ENCODE results near the gene STEAP2. TPM values are rescaled to one million over a fixed set of nuclear protein-coding genes. Genes with fewer than 3 reads are reported as not detected.
"Not testable (repeated sequence)": the region's sequence is repeated elsewhere in the genome, so short reads cannot be mapped to it uniquely, and the experiment has no call there.

Gene STEAP2
- polyA plus RNA-seq, 1 donor = 2.6 TPM

DNA sequence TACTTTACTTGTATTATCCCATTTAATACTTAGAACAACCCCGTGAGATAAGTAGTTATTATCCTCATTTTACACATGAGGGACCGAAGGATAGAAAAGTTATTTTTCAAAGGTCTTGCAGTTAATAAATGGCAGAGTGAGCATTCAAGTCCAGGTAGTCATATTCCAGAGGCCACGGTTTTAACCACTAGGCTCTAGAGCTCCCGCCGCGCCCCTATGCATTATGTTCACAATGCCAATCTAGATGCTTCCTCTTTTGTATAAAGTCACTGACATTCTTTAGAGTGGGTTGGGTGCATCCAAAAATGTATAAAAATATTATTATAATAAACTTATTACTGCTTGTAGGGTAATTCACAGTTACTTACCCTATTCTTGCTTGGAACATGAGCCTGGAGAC lies 22.0 kb downstream of the STEAP2 start:
- DNase-seq (ENCODE audit: low read depth) = no peak

DNA sequence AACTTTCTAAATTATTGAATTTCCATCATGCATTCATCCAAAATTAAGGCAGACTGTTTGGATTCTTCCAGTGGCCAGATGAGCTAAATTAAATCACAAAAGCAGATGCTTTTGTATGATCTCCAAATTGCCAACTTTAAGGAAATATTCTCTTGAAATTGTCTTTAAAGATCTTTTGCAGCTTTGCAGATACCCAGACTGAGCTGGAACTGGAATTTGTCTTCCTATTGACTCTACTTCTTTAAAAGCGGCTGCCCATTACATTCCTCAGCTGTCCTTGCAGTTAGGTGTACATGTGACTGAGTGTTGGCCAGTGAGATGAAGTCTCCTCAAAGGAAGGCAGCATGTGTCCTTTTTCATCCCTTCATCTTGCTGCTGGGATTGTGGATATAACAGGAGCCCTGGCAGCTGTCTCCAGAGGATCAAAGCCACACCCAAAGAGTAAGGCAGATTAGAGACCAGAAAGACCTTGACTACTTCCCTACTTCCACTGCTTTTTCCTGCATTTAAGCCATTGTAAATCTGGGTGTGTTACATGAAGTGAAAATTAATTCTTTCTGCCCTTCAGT lies 25.3 kb downstream of the STEAP2 start:
- DNase-seq (ENCODE audit: low read depth) = no peak

GRCh38 chr7:90238022-90238421 lies 26.5 kb downstream of the STEAP2 start:
- no peak for DNase-seq (ENCODE audit: low read depth)

DNA sequence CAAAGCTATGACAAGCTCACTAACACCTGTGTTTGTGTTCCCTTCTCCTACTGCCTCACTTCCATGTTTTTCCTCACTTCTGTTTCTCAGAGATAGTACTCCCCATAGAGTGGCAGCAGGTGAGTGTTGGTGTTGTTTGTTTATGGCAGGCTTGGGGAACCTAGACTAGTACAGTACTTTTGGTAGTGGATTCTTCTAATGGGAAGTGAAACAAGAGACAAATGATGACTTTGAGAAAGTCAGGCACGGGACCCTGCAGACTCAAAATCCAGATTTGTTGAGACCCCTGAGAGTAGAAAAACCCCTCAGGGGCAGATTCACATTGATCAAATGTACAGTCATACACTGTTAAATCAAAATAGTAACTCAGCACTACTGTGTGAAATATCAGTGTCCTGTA lies 27.0 kb downstream of the STEAP2 start:
- DNase-seq (ENCODE audit: low read depth) = no peak

- no peak for DNase-seq (ENCODE audit: low read depth)
Observed at GRCh38 chr7:90239050-90239449, 27.5 kb downstream of the STEAP2 start.

DNA sequence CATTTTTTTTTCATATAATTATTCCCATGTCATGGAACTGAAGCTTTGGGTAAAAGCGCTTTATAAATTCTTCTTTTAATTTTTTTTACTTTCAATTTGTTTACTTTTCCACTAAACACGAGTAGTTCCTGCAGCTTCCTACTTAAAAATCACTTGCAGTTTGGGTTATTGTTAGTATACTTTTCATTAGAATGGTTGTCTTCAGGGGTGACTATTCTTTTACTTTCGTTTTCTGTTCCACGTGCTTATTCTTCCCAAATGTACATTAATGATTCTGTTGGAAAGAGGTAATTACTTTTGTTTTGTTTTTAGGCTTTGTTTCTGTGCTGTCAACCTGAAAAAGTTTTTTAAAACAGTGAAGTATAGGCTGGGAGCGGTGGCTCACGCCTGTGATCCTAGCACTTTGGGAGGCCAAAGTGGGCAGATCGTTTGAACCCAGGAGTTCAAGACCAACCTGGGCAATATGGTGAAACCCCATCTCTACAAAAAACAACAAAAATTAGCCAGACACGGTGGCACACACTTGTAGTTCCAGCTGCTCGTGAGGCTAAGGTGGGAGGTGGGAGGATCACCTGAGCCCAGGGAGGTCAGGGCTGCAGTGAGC lies 28.2 kb downstream of the STEAP2 start:
- no peak for DNase-seq (ENCODE audit: low read depth)

DNA sequence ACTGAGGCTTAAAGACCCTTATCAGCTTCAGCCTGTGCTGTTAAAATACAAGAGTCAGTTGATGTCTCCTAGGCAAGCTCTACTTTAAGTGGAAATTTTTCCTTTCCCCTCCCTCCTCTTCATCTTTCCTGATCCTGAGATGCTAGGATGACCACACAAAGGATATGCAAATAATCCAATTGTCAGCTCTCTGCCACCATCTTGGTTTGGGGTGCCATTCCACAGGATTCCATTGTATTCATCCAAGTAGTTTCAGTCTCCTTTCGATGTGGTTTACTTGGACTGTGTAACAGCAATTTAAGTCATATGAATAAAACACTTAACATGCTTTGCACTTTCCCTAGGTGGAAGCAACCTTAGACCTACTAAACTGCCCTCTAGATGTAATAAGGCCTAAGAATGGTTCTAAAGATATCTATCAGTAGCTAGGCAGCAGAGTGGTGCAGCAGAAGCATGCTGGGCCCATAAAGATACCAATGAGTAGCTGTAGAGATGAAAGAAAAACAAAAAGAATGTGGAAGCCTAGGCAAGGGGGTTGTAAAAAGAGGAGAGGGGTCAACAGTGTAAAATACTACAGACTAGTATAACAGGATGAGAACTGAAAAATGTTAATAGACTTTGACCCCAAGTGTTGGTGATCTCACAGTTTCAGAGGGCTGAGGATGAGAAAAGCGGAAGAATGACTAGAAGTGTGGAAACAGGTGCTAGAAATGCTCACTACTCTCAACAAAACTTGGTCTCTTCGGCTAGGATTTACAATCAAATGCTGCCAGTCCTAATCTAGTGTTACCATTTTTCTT lies 31.0 kb downstream of the STEAP2 start:
- no peak for DNase-seq (ENCODE audit: low read depth)

DNA sequence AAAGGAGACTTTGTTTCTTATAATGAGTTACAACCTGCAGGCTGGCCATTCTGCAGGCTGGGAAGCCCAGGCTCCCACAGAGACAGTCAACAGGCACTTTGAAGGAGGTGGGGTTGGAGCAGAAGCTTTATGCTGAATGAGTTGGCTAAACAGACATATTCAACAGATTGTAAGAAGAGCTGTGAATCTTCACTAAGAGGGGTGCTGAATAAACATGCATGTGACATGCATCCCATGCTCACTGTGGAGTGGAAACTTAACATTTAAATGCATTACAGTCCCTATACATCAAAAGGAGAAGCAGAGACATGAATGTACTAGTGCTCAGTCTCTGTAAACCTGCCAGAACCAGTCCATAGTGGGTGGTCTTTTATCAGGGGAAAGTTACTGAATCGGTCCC lies 32.0 kb downstream of the STEAP2 start:
- DNase-seq (ENCODE audit: low read depth) = no peak

DNA sequence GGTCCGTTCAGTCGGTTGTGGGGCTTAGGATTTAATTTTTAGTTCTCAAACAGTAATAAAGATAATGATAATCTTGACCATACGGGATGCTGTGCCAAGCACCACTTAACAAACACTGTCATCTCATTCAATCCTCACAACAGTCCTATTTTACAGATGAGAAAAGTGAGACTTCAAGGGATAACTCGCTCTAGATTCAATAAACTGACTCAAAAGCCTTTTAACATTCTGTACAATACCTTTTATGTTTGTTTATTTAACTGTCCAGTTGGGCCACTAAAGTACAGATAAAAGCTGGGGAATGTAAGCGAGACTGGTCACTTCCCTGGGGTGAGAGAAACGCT lies 33.0 kb downstream of the STEAP2 start:
- no peak for DNase-seq (ENCODE audit: low read depth)

DNA sequence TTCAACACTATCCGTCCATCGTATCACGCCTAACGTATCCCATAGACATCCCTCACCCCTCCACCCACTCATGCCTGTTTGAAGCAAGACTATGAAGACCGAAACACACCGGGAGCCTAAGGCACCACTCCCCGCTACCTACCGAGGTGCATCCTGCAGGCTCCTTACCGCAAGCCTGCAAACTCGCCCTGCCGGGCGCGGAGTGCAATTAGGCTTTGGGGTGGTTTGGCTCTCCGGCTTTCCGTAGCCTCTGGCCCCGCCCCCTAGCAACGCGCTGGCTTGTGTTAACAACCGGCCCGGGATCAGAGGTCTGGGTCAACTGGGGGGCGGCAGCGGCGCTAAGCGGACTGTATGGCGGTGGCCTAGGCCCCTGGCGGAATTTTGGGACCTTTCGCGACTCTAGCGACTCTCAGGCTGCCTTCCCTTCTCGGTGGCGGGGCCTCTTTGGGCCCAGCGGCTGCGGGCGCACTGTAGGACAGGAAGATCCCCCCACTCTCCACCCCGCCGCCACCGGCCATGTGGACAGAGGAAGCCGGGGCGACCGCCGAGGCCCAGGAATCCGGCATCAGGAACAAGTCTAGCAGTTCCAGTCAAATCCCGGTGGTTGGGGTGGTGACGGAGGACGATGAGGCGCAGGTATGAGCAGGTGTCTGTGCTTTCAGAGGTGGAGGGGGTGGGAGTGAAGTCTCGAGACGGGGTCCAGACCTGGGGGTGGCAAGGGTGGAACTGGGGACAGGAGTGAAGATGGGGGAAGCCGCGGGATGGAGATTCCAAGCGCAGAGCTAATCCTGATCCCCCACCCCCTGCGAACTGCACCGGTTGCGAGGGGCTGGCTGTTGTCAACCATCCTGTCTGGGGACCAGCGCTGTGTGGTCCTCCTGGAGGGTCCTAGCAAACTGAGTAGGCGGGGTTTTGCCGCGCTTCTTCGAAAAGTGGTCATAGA lies 33.6 kb downstream of the STEAP2 start, which contains the start of gene CFAP69:
CFAP69 (plus strand) TSS at position 266 of the 943 bp plus-strand sequence; CDS start at position 517, 251 bp downstream.
- DNase-seq (ENCODE audit: low read depth) = peak; percentile 60

GRCh38 chr7:90246171-90246570 lies 34.6 kb downstream of the STEAP2 start:
- no peak for DNase-seq (ENCODE audit: low read depth)

GRCh38 chr7:90248706-90249105 lies 37.2 kb downstream of the STEAP2 start:
- no peak for DNase-seq (ENCODE audit: low read depth)

- no peak for DNase-seq (ENCODE audit: low read depth)
Observed at GRCh38 chr7:90250601-90251303, 39.2 kb downstream of the STEAP2 start.

- DNase-seq (ENCODE audit: low read depth) = no peak
Observed at GRCh38 chr7:90251304-90251635, 39.7 kb downstream of the STEAP2 start.

DNA sequence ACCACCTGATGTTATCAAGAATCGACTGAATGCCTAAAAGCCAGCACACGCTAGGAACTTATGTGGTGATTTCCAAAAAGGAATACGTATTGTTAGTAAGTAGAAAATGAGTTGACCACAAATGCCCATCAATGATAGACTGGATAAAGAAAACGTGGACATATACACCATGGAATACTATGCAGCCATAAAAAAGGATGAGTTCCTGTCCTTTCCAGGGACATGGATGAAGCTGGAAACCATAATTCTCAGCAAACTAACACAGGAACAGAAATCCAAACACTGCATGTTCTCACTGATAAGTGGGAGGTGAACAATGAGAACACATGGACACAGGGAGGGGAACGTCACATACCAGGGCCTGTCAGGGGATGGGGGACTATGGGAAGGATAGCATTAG lies 44.5 kb downstream of the STEAP2 start:
- not testable (repeated sequence) for DNase-seq (ENCODE audit: low read depth)

- no peak for DNase-seq (ENCODE audit: low read depth)
Observed at GRCh38 chr7:90256778-90257177, 45.2 kb downstream of the STEAP2 start.

- DNase-seq (ENCODE audit: low read depth) = no peak
Observed at GRCh38 chr7:90261441-90261840, 49.9 kb downstream of the STEAP2 start.

GRCh38 chr7:90262438-90262837 lies 50.9 kb downstream of the STEAP2 start:
- no peak for DNase-seq (ENCODE audit: low read depth)

- no peak for DNase-seq (ENCODE audit: low read depth)
Observed at GRCh38 chr7:90266808-90267207, 55.3 kb downstream of the STEAP2 start.

DNA sequence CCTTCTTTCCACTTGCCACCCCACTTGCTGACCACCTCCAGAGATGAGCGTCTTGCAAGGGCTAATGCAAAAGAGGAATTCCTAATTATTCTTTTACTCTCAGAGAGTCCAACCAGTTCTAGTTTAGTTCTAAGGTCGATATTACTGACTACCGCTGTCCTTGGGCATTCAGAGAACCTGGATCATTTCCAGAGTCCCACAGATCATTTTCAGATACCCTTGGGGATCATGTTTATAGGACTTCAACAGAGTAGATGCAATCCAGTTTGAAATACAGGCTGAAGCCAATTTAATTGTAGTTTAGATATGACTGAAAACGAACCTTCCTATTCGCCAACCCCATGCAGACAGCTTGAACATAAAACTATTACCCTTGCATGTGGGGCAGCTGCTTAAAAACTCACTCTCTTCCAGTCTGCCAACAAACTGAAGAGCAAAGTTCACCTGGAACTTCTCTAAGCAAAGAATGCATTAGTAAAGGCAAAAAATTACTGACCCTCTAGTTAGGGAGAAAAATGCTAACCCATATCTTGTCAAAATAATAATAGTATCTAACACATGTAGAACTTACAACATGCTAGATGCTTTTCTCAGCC lies 55.8 kb downstream of the STEAP2 start:
- DNase-seq (ENCODE audit: low read depth) = no peak

DNA sequence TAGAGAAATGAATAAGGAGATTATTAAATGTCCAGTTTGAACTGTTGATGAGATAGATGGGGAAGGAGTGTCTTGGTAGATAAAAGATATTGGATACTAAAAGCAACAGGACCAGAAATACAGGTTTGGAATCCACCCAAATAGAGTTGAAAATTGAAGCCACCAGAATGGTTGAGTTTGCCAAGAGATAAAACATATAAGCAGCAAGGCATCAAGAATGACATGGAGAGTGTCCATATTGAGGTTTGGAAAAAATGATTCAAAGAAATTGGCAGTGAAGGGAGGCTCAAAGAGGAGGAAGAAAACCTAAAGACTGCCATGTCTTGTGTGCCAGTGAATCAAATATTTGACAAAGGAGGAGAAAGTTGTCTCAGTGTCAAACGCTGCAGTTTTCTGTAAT lies 57.6 kb downstream of the STEAP2 start:
- DNase-seq (ENCODE audit: low read depth) = no peak
